ENCODE measurements around the gene LINGO3.

DNA sequence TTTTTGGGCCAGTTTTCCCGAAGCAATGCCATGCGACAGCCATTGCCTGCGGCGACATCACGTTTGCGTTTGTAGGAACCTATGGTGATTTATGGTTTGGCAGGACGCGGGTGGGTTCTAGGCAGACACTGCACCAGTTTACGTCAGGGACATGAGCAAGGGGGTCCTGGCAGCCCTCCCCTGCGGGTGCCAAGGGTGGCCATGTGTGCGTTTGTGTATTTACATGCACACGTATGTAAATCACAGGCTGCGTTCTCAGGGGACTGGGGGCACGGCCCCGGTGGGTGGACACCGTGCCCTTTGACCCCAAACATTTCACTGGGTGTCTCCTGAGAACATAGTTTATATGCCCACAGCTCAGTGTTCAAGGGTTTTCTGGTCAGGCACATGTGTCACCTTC, 42.7 kb upstream of the LINGO3 start:
- TF ChIP-seq EZH2 (IDR thresholded peaks at IDR 0.05; ENCODE audit: low read length) (no peak), CTCF (optimal IDR thresholded peaks at IDR 0.05 in 1 of 3, IDR thresholded peaks at IDR 0.05 in 1 of 3, conservative IDR thresholded peaks at IDR 0.05 in 1 of 3; ENCODE audit: extremely low read depth in 1 of 3, insufficient read depth in 2 of 3, low read length in 3 of 3) (no peak)

Measured in keratinocyte (primary cell).